GM12878 (cell line): ENCODE measurements around the gene DCX. TPM values are rescaled to one million over a fixed set of nuclear protein-coding genes. Genes with fewer than 3 reads are reported as not detected.

Source experiments
- ATAC-seq: fragments of 200-7000 bp; cut with Tn5 transposase; 3 replicates; pipeline ENCODE4 v1.9.1; 2020; ENCODE audit warnings: mild to moderate bottlenecking, moderate library complexity
- BruUV-seq: library from RNA; stranded (reverse); fragments of 400-500 nt; replicated peaks from 2 replicates; lab custom pipeline; 2021; lab: Mats Ljungman, UMichigan
- CTCF ChIA-PET: fragments of 300-600 bp; sonication (Branson Sonifier 250); formaldehyde crosslinking; extraction: SDS; loops from one replicate; lab custom pipeline; 2021; ENCODE audit warnings: inconsistent platforms; lab: Yijun Ruan, JAX
- POLR2A ChIA-PET: fragments of 350-600 bp; formaldehyde crosslinking; extraction: SDS; loops from one replicate; lab custom pipeline; 2021; ENCODE audit warnings: inconsistent platforms; lab: Charles Lee
- RAD21 ChIA-PET: fragments of 300-600 bp; sonication (Branson Sonifier 250); formaldehyde crosslinking; loops from one replicate; lab custom pipeline; 2023; ENCODE audit warnings: antibody characterized with exemption; ENCODE audit not compliant: unreplicated experiment; lab: Charles Lee
- SMC1A ChIA-PET: fragments of 300-600 bp; sonication (Branson Sonifier 250); formaldehyde crosslinking; loops from one replicate; lab custom pipeline; 2023; ENCODE audit not compliant: unreplicated experiment, uncharacterized antibody; lab: Charles Lee
- DNase-seq: peaks from one replicate; pipeline ENCODE4 v3.0.0-alpha.2; 2011; ENCODE audit warnings: low read depth, low spot score
- FAIRE-seq: peaks from 3 replicates; lab custom pipeline; 2011; peaks lifted over from hg19 to GRCh38; lab: Jason Lieb, UNC
- H2AFZ ChIP-seq: 2 replicates; pipeline ENCODE4 v1.6.0; 2011; ENCODE audit warnings: low read depth, low read length, control low read depth; ENCODE audit not compliant: control insufficient read depth
- H3K27ac ChIP-seq: 2 replicates; pipeline ENCODE4 v1.5.1; 2011; ENCODE audit warnings: control low read depth; ENCODE audit not compliant: control insufficient read depth, insufficient read depth
- H3K27me3 ChIP-seq, 2 experiments: replicated peaks in 1 of 2; 2 replicates each; pipeline versions ENCODE4 v1.6.0 to v1.6.1; 2011; ENCODE audit warnings: low read length in 1 of 2; ENCODE audit not compliant: control insufficient read depth in 2 of 2, insufficient read depth in 2 of 2
- H3K36me3 ChIP-seq, 2 experiments: 2 replicates each; pipeline ENCODE4 v1.5.1; 2011; ENCODE audit warnings: low read length in 1 of 2; ENCODE audit not compliant: control insufficient read depth in 2 of 2, insufficient read depth in 2 of 2
- H3K4me1 ChIP-seq: 2 replicates; pipeline ENCODE4 v1.6.1; 2011; ENCODE audit warnings: mild to moderate bottlenecking, low read length, moderate library complexity, mixed read lengths; ENCODE audit not compliant: control insufficient read depth, insufficient read depth
- H3K4me2 ChIP-seq: 2 replicates; pipeline ENCODE4 v1.6.0; 2011; ENCODE audit warnings: control low read depth; ENCODE audit not compliant: control insufficient read depth, insufficient read depth
- H3K4me3 ChIP-seq: fragments of 200-600 bp; sonication (generic); 2 replicates; pipeline ENCODE4 v1.5.1; 2016
- H3K79me2 ChIP-seq: 2 replicates; pipeline ENCODE4 v1.6.0; 2011; ENCODE audit warnings: low read length; ENCODE audit not compliant: control insufficient read depth, insufficient read depth
- H3K9ac ChIP-seq: 2 replicates; pipeline ENCODE4 v1.8.0; 2011; ENCODE audit warnings: low read length, control low read depth, mixed read lengths; ENCODE audit not compliant: control insufficient read depth, insufficient read depth
- H3K9me3 ChIP-seq: replicated peaks from 3 replicates; pipeline ENCODE4 v1.5.1; 2011; ENCODE audit warnings: mild to moderate bottlenecking, low read length; ENCODE audit not compliant: control insufficient read depth, insufficient read depth
- H4K20me1 ChIP-seq: 2 replicates; pipeline ENCODE4 v1.6.0; 2011; ENCODE audit not compliant: control insufficient read depth, insufficient read depth
- ELK1 ChIP-seq: IDR thresholded peaks from 2 replicates; pipeline ENCODE4 v1.6.1; 2012; ENCODE audit warnings: low read depth, low read length, improper control_type of control experiment
- FOS ChIP-seq: IDR thresholded peaks from 3 replicates; pipeline ENCODE4 v1.6.1; 2011; ENCODE audit warnings: borderline replicate concordance; ENCODE audit not compliant: insufficient read length; ENCODE audit errors: extremely low read depth
- NFYA ChIP-seq: IDR thresholded peaks from 2 replicates; pipeline ENCODE4 v1.6.1; 2011; ENCODE audit warnings: low read depth, mild to moderate bottlenecking, low read length, improper control_type of control experiment, borderline replicate concordance
- NRF1 ChIP-seq: conservative IDR thresholded peaks from 2 replicates; pipeline ENCODE4 v1.6.1; 2011; ENCODE audit warnings: mild to moderate bottlenecking, low read depth, low read length, improper control_type of control experiment
- PML ChIP-seq: IDR thresholded peaks from 2 replicates; pipeline ENCODE4 v1.6.1; 2012; ENCODE audit warnings: low read length, inconsistent platforms
- RAD21 ChIP-seq: IDR thresholded peaks from 2 replicates; pipeline ENCODE4 v1.6.1; 2011; ENCODE audit warnings: mild to moderate bottlenecking, low read depth, low read length, moderate library complexity; ENCODE audit not compliant: insufficient read depth
- ZNF274 ChIP-seq: IDR thresholded peaks from one replicate; pipeline ENCODE4 v1.8.0; 2011; ENCODE audit not compliant: insufficient read length, insufficient read depth
- in situ Hi-C: fragments of 300-500 bp; cut with MboI; formaldehyde crosslinking; loops from 9 replicates; pipeline ENCODE4 v1.14.3; 2018; ENCODE audit warnings: mixed read lengths
- intact Hi-C: fragments of 100-400 bp; cut with micrococcal nuclease; formaldehyde crosslinking; loops from one replicate; pipeline ENCODE4 v1.14.2; 2022; ENCODE audit not compliant: unreplicated experiment
- polyA plus RNA-seq, 11 experiments: library from polyadenylated mRNA; depleted of rRNA in 4 of 11; unstranded in 6 of 11; stranded (reverse) in 5 of 11; fragments of >200 nt; fragmentation: Nextera tagmentation in 4 of 11; fragmentation: Illumina TruSeq in 1 of 11; extraction: Ambion mirVana in 4 of 11; extraction: Trizol in 1 of 11; gene quantifications; 1 replicate in 1 of 11; 2 replicates in 10 of 11; pipeline versions ENCODE4 v1.2.1 to v1.2.3, GENCODE V29; 2011 to 2016; ENCODE audit warnings: inconsistent platforms in 2 of 11, missing spikeins in 2 of 11, low read depth in 1 of 11
- total RNA-seq, 4 experiments: library from RNA; depleted of rRNA in 3 of 4; stranded (reverse); fragments of >200 nt in 3 of 4; fragmentation: Illumina TruSeq in 1 of 4; extraction: Trizol in 1 of 4; gene quantifications; 2 replicates each; pipeline versions ENCODE4 v1.2.1 to v1.2.3, GENCODE V29; 2013 to 2021
- TF ChIP-seq, protein P1 (sequence below): fragments of 450-650 bp; IDR thresholded peaks from 2 replicates; pipeline ENCODE4 v1.6.1; 2017; ENCODE audit warnings: mild to moderate bottlenecking, low read depth, inconsistent platforms; ENCODE audit not compliant: poor library complexity, severe bottlenecking
- TF ChIP-seq, protein P2 (sequence below): fragments of 450-650 bp; formaldehyde crosslinking; IDR thresholded peaks from 2 replicates; pipeline ENCODE4 v1.4.0; 2022; ENCODE audit warnings: mild to moderate bottlenecking, moderate library complexity

DCX gene
- total and polyA plus RNA-seq, 10 of the 15 experiments (the other 5 are each of a cell fraction or from before 2014, with no cell fraction given): under 0.01 TPM; not detected in 9

- no peak for TF ChIP-seq ELK1
- no peak for TF ChIP-seq FOS
Observed at GRCh38 chrX:111340054-111340453, 71.9 kb downstream of the DCX start (continued).

DNA sequence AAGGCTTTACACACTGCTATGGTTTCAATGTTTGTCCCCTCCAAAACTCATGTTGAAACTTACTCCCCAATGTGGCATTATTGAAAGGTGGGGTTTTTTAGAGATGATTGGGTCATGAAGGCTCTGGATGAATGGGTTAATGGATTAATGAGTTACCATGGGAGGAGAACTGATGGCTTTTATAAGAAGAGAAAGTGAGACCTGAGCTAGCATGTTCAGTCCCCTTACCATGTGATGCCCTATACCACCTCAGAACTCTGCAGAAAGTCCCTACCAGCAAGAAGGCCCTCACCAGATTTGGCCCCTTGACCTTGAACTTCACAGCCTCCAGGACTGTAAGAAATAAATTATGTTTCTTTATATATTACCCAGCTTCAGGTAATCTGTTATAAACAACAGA is 72.8 kb downstream of the DCX start:
- Histone ChIP-seq H2AFZ (no peak overlapping the region), H3K27ac (no peak overlapping the region), H3K4me1 (no peaks in the 10 kb centered on the region), H3K4me3 (no peak overlapping the region), H4K20me1 (no peaks in the 10 kb centered on the region), H3K79me2 (no peaks in the 10 kb centered on the region), H3K4me2 (no peak overlapping the region), H3K27me3 (no peaks in the 10 kb centered on the region; a peak in 1 of 4 replicates), H3K9me3 (no peaks in the 10 kb centered on the region), H3K9ac (no peak overlapping the region), H3K36me3 (no peaks in the 10 kb centered on the region)
- TF ChIP-seq PML: no peak
- no peak for TF ChIP-seq FOS
- no peak for TF ChIP-seq ZNF274
- no peak for TF ChIP-seq RAD21
- TF ChIP-seq, protein P1, sequence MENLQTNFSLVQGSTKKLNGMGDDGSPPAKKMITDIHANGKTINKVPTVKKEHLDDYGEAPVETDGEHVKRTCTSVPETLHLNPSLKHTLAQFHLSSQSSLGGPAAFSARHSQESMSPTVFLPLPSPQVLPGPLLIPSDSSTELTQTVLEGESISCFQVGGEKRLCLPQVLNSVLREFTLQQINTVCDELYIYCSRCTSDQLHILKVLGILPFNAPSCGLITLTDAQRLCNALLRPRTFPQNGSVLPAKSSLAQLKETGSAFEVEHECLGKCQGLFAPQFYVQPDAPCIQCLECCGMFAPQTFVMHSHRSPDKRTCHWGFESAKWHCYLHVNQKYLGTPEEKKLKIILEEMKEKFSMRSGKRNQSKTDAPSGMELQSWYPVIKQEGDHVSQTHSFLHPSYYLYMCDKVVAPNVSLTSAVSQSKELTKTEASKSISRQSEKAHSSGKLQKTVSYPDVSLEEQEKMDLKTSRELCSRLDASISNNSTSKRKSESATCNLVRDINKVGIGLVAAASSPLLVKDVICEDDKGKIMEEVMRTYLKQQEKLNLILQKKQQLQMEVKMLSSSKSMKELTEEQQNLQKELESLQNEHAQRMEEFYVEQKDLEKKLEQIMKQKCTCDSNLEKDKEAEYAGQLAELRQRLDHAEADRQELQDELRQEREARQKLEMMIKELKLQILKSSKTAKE: no peak
- TF ChIP-seq, protein P2, sequence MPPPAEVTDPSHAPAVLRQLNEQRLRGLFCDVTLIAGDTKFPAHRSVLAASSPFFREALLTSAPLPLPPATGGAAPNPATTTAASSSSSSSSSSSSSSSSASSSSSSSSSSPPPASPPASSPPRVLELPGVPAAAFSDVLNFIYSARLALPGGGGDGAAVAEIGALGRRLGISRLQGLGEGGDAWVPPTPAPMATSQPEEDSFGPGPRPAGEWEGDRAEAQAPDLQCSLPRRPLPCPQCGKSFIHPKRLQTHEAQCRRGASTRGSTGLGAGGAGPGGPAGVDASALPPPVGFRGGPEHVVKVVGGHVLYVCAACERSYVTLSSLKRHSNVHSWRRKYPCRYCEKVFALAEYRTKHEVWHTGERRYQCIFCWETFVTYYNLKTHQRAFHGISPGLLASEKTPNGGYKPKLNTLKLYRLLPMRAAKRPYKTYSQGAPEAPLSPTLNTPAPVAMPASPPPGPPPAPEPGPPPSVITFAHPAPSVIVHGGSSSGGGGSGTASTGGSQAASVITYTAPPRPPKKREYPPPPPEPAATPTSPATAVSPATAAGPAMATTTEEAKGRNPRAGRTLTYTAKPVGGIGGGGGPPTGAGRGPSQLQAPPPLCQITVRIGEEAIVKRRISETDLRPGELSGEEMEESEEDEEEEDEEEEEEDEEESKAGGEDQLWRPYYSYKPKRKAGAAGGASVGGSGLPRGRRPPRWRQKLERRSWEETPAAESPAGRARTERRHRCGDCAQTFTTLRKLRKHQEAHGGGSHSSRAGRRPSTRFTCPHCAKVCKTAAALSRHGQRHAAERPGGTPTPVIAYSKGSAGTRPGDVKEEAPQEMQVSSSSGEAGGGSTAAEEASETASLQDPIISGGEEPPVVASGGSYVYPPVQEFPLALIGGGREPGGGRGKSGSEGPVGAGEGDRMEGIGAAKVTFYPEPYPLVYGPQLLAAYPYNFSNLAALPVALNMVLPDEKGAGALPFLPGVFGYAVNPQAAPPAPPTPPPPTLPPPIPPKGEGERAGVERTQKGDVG (CRISPR knock-in tag): no peak
- TF ChIP-seq NRF1: no peak
- TF ChIP-seq NFYA: no peak
- ChIA-PET POLR2A (no interaction called here), SMC1A (no interaction called here), RAD21 (no interaction called here), CTCF (no interaction called here)
- BruUV-seq: no TSS peak
- DNase-seq (no peak), ATAC-seq (peak; percentile 22; the same call in 2 of the 3 replicates), FAIRE-seq (no peak)
- in situ Hi-C loops (no loop called here), intact Hi-C loops (no loop called here)
